GM12891 (cell line): ENCODE data around the gene ST6GALNAC1.

ENCODE experiments used
- POLR2A ChIP-seq: IDR thresholded peaks from 2 replicates; pipeline ENCODE4 v1.6.1; 2011; ENCODE audit warnings: low read depth, low read length, control low read depth
- POLR2AphosphoS5 ChIP-seq: IDR thresholded peaks from 2 replicates; pipeline ENCODE4 v1.6.1; 2011; ENCODE audit warnings: low read depth, low read length, control low read depth

- no peak for TF ChIP-seq POLR2AphosphoS5
- no peak for TF ChIP-seq POLR2A
Observed at GRCh38 chr17:76673729-76674128, 30.2 kb upstream of the ST6GALNAC1 start.
